Measurements from ENCODE around the gene PACSIN1.

PACSIN1 gene

GRCh38 chr6:34565722-34566137 lies 99.9 kb downstream of the PACSIN1 start:
- DNase-seq: no peak

DNA sequence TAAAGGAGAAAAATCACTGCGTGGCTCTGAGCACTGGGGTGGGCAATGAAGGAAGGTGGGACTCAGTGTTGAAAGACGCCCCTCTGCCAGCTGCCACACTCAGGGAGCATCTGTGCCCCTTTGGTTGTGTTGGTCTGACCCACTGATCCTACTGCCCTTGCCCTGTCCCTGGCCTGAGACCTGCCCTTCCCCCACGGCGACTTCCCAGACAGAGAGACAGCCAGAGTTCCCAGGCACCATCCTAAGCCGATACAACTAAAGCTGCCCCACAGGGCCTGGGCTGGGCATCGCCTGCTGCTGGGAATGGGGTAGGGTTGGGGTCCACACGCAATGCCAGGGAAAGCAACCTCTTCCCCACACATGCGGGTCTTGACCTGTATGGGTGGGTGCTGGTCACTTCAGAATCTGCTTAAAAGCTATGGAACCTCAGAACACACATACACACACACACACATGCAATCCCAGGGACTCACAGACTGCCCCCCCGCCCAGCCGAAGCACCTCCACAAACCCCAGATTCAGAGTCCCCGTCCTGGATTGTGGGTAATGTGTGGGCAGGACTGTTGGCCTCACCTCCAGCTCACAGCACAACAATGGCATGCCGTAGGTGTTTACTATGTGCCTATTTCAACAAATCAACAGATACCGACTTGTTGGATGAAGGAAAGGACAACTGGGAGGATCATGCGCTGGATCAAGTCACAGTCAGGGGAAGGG lies 101.1 kb downstream of the PACSIN1 start:
- DNase-seq: no peak

GRCh38 chr6:34568341-34569201 lies 102.7 kb downstream of the PACSIN1 start:
- no peak for DNase-seq

DNA sequence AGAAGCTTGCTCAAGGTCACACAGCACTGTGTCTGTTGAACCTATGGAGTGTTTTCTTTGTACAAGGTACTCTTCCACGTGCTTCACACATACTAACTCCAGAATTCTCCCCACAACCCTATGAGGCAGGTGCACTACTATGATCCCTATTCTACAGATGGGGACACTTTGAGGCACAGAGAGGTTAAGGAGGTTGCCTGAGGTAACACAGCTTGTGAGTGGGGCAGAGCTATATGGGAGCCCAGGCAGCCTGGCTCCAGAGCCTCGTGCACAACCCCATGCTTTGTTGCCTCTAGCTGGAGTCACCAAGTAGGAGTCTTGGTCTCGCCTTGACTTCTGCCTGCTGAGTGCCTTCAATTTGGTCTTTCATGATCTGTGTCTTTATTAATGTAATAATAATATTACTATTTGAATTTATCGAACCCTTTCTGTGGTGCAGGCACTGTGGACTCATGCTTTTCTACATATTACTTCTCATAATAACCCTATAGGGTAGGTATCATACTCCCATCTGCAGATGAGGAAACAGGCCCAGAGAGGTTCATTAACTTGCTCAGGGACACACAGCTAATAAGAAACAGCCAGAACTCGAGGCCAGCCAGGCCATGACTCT lies 103.6 kb downstream of the PACSIN1 start:
- DNase-seq: no peak

DNA sequence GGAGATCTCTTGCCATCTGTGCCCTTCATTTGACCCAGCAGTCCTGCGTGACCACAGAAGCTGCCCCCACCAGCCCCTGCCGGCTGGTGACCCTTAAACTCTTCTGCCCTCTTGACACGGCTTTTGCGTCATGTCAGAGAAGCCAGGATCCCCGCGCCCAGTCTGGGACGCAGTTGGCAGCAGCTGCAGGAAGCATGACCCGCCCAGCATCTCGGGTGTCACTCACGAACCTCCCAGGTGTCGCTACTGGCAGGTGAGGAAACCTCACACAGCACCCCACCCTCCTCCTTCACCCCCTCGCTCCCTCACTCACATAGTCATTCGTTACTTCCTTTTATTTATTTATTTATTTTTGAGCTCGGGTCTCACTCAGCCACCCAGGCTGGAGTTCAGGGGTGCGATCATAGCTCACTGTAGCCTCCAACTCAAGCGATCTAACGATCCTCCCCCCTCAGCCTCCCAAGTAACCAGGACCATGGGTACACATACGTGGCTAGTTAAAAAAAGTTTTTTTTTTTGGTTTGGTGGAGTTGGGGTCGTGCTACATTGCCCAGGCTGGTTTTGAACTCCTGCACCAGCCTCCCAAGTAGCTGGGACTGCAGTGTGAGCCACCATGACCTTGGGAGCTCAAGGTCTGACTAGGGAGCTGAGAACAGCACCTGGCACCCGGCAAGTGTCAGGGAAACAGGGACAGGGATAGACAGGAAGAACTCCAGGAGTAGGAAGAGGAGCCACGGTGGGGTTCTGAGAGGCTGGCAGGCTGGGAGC lies 104.4 kb downstream of the PACSIN1 start:
- DNase-seq: no peak

- no peak for DNase-seq
Measured at GRCh38 chr6:34571388-34571787, 105.5 kb downstream of the PACSIN1 start.

DNA sequence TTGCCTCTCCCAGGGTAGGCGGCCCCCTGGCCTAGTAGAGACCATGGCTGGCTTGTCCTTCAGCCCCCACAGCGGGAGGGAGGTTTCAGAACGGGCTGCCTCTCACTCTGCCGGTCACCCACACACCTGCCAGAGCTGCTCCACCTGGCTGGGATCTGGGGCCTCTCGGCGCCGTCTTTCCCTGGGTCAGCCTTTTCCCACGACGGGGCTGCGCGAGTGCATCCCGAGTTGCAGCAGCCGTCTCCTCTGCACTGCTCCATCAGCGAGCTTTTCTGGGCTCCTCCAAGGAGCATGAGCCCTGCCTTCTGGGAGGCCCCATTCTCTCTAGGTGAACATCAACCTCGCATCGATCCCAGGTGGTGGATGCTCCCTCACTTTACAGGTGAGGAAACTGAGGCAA lies 106.1 kb downstream of the PACSIN1 start:
- DNase-seq: no peak

GRCh38 chr6:34572585-34572984 lies 106.7 kb downstream of the PACSIN1 start:
- no peak for DNase-seq

- no peak for DNase-seq
Measured at GRCh38 chr6:34573567-34574183, 107.8 kb downstream of the PACSIN1 start.

- no peak for DNase-seq
Measured at GRCh38 chr6:34574647-34575293, 108.9 kb downstream of the PACSIN1 start.

DNA sequence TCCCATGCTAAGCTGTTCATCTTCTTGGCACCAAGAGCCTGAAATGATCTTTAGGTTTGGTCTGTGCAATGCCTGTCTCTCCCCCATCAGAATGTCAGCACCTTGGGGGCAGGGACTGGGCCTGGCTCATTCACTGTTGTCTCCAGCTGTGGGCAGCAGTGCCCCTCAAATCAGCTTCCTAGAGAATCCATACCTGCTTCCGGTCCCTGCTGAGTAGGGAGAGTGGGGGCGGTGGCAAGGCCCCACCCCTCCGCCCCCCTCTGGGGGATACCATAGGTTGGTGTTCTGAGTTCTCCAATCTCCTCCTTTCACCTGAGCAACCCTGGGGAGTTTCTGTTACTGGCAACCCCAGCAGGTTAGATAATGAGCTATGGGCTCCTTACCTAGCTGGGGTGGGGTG lies 109.5 kb downstream of the PACSIN1 start:
- no peak for DNase-seq

DNA sequence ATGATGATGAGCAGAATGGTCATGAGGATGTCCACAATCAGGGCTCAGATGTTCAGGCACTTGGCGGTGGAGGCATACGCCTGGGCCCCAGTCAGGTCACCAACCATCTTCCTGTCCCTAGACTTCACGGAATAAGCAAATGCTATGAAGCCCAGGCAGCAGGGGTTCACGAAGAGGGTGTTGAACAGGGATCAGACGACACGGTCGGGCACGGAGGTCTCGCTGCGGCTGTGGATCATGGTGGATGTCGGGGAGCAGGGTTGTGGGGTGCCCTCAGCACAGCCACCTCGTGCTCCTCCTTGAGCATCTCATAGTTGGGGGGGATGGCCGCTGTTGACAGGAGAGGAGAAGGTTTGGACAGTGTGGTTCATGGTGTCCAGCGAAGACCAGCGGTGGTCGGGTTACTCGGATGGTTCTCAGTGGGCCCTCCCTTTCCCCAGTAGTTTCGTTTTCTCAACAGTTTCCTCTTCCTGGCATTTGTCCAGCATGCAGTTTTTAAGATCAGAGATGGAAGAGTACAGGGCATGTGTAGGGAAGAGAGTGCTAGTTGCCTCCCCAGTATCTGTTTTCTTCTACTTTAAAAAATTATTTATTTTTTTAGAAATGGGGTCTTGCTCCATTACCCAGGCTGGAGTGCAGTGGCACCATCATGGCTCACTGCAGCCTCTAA lies 110.5 kb downstream of the PACSIN1 start:
- DNase-seq: no peak

DNA sequence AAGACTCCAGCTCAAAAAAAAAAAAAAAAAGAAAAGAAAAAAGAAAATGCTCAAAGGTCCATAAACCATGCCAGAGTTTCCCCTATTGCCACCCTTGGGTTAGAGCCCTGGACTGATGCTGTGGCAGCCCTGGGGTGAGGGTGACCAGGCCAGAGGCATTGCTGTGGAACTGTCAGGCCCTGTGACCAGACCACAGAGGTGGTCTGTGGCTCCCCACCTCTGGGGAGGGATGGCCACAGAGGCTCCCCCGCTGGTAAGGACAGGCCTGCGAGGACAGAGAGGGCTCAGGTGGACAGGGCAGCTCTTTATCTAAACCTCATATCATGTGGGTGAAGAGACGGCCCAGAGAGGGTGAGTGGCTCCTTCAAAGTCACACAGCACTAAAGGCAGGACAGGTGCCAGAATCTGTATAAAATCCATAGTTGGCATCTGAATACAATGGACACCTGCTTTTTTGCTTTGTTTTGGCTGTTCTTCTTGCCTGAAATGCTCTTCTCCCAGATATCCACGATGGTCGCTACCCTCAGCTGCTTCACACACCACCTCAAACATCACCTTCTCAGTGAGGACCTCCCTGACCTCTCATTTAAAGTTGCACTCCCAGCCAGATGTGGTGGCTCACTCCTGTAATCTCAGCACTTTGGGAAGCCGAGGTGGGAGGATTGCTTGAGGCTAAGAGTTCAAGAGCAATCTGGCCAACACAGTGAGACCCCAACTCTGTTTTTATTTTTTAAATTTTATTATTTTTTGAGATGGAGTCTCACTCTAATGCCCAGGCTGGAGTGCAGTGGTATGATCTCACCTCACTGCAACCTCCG lies 112.8 kb downstream of the PACSIN1 start:
- DNase-seq: no peak

DNA sequence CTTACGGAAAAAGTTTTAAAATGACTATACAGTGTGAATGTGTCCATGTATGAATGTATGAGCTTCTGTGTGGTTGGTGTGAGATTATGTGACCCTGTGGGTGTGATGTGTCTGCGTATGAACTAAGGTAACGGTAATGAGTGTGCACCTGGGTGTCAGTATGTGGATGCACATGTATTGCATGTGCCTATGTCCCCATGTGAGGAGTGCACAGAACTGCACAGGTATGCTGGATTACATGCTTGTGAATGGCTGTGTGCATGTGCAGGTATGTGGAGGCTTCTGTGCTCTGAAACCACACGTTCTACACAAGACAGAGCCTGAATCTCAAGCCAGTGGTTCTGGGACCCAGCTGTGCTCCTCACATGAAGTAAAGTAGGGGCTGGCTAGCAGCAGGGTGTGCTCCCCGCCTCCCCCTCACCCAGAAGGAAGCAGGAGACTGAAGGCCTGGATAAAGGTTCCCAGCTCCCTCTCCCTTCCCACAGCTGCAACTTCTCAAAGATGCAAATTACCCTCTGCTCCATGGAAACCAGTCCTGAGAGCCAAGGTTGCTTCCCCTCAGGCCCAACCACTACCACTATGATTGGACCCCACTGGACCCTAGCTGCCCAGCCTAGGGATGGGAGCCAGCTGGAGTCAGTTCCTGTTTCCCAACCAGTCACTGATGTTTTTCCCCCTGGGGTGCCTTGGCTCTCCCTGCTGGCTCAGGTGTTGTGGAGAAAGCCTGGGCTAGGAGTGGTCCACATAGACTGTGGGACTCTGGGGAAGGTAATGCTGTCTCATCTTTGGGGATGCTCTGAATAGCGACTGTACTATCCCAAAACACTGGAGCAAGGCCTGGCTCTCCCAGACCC lies 115.1 kb downstream of the PACSIN1 start:
- DNase-seq: peak in 1 of 2 experiments; percentile 40

DNA sequence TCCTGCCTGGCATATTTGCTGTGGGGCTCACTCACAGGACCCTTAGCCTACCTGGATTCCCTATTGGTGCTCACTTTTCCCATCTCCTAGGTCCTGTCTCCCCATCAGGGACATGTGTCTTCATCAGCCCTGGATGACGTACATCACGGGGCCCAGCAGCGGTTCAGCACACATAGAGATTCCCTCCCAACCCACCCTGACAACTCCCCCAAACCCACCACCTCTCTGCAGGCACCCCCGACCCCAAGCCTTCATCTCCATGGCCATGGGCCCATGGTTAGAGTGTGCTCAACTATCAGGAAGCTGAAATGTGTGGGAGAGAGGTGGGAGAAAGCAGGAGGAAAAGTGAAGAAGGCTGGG lies 115.7 kb downstream of the PACSIN1 start:
- no peak for DNase-seq

- DNase-seq: no peak
Measured at GRCh38 chr6:34583461-34583860, 117.6 kb downstream of the PACSIN1 start.

DNA sequence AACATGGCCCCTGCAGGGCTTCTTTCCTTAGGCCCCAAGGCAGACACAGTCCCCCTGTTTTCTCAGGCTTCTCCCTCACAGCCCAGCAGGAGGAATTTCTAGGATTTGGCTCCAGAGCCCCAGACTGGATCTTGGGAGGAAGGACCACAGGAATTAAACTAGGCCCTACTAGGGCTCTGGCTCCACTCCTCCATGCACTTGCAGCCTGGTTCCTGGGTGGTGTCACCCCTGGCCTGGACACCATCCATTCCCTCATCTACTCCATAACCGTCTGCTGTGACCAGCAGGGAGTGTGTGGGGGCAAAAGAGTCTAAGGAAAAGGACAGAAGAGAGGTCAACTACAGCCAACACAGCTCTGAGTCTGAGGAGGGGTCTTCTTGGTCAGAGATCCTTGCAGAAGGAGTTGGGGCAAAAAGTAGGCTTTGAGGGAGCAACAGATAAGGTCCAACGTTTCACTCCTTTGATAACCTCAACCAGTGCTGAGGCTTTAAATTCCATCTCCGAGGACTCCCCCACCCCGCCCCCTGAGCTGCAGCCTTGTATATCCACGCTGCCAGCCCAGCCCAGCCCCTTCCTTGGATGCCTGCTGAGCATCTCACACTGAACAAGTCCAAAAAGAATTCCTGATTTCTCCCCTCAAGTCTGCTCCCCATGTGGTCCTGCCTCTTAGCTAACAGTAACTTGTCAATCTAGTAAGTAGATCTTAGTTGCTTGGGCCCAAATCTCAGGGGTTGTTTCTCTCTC lies 118.2 kb downstream of the PACSIN1 start:
- no peak for DNase-seq

DNA sequence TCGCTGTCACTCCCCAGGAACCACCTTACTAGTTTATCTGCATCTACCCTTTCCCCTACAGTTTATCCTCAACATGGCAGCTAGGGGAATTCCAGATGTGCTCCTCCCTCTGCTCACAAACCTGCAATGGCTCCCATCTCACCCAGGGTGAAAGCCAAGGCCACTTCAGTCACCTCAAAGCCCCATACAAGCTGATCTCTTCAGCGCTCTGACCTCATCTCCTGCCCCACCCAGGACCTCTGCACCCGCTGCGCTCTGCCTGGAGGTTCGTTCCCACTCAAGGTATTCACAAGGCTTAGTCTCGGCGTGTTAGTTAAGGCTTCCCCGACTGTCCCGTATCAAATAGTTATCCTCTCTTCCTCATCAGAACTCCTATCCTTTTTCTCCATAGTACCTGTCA lies 118.8 kb downstream of the PACSIN1 start:
- no peak for DNase-seq
